ENCODE results near the gene RPL41. TPM values are rescaled to one million over a fixed set of nuclear protein-coding genes. Genes with fewer than 3 reads are reported as not detected.

Gene RPL41
- total and polyA plus RNA-seq, 9 of the 15 experiments (the other 6 are each of a cell fraction or from before 2014, with no cell fraction given) = 3,403 to 11,276 (median 5,604) TPM

- no peak for FAIRE-seq
- H3K9ac ChIP-seq (ENCODE audit: insufficient read depth in 1 of 2, low read depth in 2 of 2, low read length in 2 of 2) = no peak overlapping the region; a peak in 1 of 4 replicates
- ChIA-PET CTCF (ENCODE audit: low intra/inter-chr PET ratio) (no interaction called here), POLR2A (interaction anchor here (0.8 to 1.5 kb wide), 5 partner anchors 9 to 133 kb away, joined by 3 to 7 read pairs (median 3); partner anchors contain the start of gene ZC3H10)
- WGBS (ENCODE audit: insufficient coverage, low coverage, missing lambda C conversion rate) = 96% methylated on average over 14 of the region's 14 CpGs
- H3K27me3 ChIP-seq (ENCODE audit: control insufficient read depth in 2 of 2, insufficient read depth in 2 of 2, low read length in 2 of 2) = no peaks in the 10 kb centered on the region
- H3K4me1 ChIP-seq (replicated peaks in 1 of 2; ENCODE audit: control insufficient read depth in 2 of 2, insufficient read depth in 2 of 2, low read length in 2 of 2) = no peaks in the 10 kb centered on the region; a peak in 1 of 5 replicates
- H3K79me2 ChIP-seq (ENCODE audit: control insufficient read depth, insufficient read depth, low read length) = peaks cover 8% of the 10 kb centered on the region; the same call in 1 of the 3 replicates
- in situ Hi-C loops (cut with MboI) = no loop called here
- no peaks in the 10 kb centered on the region for H3K9me1 ChIP-seq (ENCODE audit: control insufficient read depth, insufficient read depth, low read length)
- intact Hi-C loops (cut with micrococcal nuclease) = no loop called here
- BruUV-seq (replicated peaks) = no TSS peak
- no peak overlapping the region for H3K4me3 ChIP-seq
- H3K4me2 ChIP-seq (ENCODE audit: insufficient read depth, low read length) = no peak overlapping the region
- H3K9me3 ChIP-seq (replicated peaks; ENCODE audit: control insufficient read depth, insufficient read depth, low read depth, low read length) = no peaks in the 10 kb centered on the region
- H4K20me1 ChIP-seq (replicated peaks; ENCODE audit: control insufficient read depth, insufficient read depth, low read length) = no peaks in the 10 kb centered on the region; the same call in 1 of the 2 replicates
- no peak; the same call in 2 of the 3 replicates for ATAC-seq
- H3K27ac ChIP-seq (ENCODE audit: extremely low read depth, low read depth, low read length) = no peak overlapping the region
- TF ChIP-seq ZNF740 (CRISPR knock-in tag; IDR thresholded peaks at IDR 0.05) (0 out of 2 replicates have a peak, but pooled peaks have one; percentile 23), ZNF740 (tag; IDR thresholded peaks at IDR 0.05) (no peak), POLR2G (IDR thresholded peaks at IDR 0.05; ENCODE audit: low read depth, low read length) (peak; percentile 56; the same call in 1 of the 2 replicates), RBFOX2 (IDR thresholded peaks at IDR 0.05; ENCODE audit: low read depth, low read length) (peak; percentile 71), SAP30 (IDR thresholded peaks at IDR 0.05; ENCODE audit: borderline replicate concordance, insufficient read depth, low read depth, low read length, poor library complexity, severe bottlenecking) (no peak)
- DNase-seq (ENCODE audit: extremely low read depth in 1 of 4, low spot score in 3 of 4) = no peak
- H2AFZ ChIP-seq (ENCODE audit: low read depth, low read length) = no peak overlapping the region
- H3K36me3 ChIP-seq (ENCODE audit: control insufficient read depth, insufficient read depth, low read length) = peaks cover 92% of the 10 kb centered on the region
Measured at GRCh38 chr12:56137853-56138571, 21.6 kb downstream of the RPL41 start.

Data from K562 (cell line).